PC-3 (cell line): ENCODE data around the gene TSPAN4.

Experiments used
- EZH2phosphoT487 ChIP-seq: fragments of 300-600 bp; sonication (generic); IDR thresholded peaks from 2 replicates; pipeline ENCODE4 v1.6.1; 2018; ENCODE audit warnings: mild to moderate bottlenecking, antibody characterized with exemption, low read length, borderline replicate concordance
- TF ChIP-seq, protein P1 (sequence below): fragments of 300-600 bp; sonication (generic); conservative IDR thresholded peaks from 2 replicates; pipeline ENCODE4 v1.5.1; 2017; ENCODE audit warnings: antibody characterized with exemption, low read depth, mild to moderate bottlenecking, low read length

DNA sequence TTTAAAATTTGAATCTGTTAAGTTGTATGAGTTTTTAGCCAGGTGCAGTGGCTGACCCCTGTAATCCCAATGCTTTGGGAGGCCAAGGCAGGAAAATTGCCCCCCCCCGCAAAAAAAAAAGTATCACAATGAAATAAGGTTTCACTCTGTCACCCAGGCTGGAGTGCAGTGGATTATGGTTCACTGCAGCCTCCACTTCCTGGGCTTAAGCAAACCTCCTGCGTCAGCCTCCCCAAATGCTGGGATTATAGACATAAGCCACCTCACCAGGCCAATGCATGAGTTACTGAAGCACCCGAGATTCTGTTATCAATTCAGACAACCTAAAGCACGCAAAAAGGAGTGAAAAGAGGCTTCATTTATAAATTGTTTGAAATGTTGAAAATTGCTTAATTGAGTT, 70.4 kb downstream of the TSPAN4 start:
- TF ChIP-seq EZH2phosphoT487: no peak
- TF ChIP-seq, protein P1, sequence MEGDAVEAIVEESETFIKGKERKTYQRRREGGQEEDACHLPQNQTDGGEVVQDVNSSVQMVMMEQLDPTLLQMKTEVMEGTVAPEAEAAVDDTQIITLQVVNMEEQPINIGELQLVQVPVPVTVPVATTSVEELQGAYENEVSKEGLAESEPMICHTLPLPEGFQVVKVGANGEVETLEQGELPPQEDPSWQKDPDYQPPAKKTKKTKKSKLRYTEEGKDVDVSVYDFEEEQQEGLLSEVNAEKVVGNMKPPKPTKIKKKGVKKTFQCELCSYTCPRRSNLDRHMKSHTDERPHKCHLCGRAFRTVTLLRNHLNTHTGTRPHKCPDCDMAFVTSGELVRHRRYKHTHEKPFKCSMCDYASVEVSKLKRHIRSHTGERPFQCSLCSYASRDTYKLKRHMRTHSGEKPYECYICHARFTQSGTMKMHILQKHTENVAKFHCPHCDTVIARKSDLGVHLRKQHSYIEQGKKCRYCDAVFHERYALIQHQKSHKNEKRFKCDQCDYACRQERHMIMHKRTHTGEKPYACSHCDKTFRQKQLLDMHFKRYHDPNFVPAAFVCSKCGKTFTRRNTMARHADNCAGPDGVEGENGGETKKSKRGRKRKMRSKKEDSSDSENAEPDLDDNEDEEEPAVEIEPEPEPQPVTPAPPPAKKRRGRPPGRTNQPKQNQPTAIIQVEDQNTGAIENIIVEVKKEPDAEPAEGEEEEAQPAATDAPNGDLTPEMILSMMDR: no peak
